WTC11 (cell line): ENCODE measurements around the gene RGMA. TPM values are rescaled to one million over a fixed set of nuclear protein-coding genes. Genes with fewer than 3 reads are reported as not detected.

Experiments
- ATAC-seq: fragments of 200-7000 bp; cut with Tn5 transposase; 2 replicates; pipeline ENCODE4 v1.10.0; 2021; ENCODE audit warnings: mild to moderate bottlenecking, moderate library complexity
- CTCF ChIA-PET: fragments of 300-600 bp; sonication (Branson Sonifier 250); formaldehyde crosslinking; loops from one replicate; lab custom pipeline; 2021; ENCODE audit warnings: antibody characterized with exemption; lab: Charles Lee
- POLR2A ChIA-PET: fragments of 350-600 bp; sonication (Branson Sonifier 250); formaldehyde crosslinking; loops from one replicate; lab custom pipeline; 2021; ENCODE audit warnings: antibody characterized with exemption; lab: Charles Lee
- DNase-seq: peaks from one replicate; pipeline ENCODE4 v3.0.0; 2021; ENCODE audit warnings: low spot score
- H3K27ac Mint-ChIP-seq: 2 replicates; pipeline ENCODE4 v1.8.0; 2021; ENCODE audit warnings: mixed read lengths
- H3K27me3 Mint-ChIP-seq: 2 replicates; pipeline ENCODE4 v1.8.0; 2021; ENCODE audit warnings: low read depth, mild to moderate bottlenecking, moderate library complexity, mixed read lengths
- H3K36me3 Mint-ChIP-seq: 2 replicates; pipeline ENCODE4 v1.8.0; 2021; ENCODE audit warnings: mixed read lengths
- H3K4me1 Mint-ChIP-seq: 2 replicates; pipeline ENCODE4 v1.8.0; 2022; ENCODE audit warnings: mixed read lengths
- H3K4me3 Mint-ChIP-seq: 2 replicates; pipeline ENCODE4 v1.8.0; 2021; ENCODE audit warnings: mild to moderate bottlenecking, moderate library complexity, mixed read lengths
- H3K9me3 Mint-ChIP-seq: 2 replicates; pipeline ENCODE4 v1.8.0; 2021; ENCODE audit warnings: mixed read lengths
- ATF1 ChIP-seq: sonication (generic); formaldehyde crosslinking; IDR thresholded peaks from 2 replicates; pipeline ENCODE4 v1.8.1; 2023; ENCODE audit warnings: mild to moderate bottlenecking, moderate library complexity, missing genetic modification reagents
- EMX1 ChIP-seq: fragments of 250-450 bp; sonication (Bioruptor Pico); IDR thresholded peaks from 2 replicates; pipeline ENCODE4 v1.8.0; 2021; ENCODE audit warnings: mild to moderate bottlenecking
- FOXP1 ChIP-seq: sonication (generic); formaldehyde crosslinking; IDR thresholded peaks from 2 replicates; pipeline ENCODE4 v1.8.0; 2022; ENCODE audit warnings: missing genetic modification reagents, mild to moderate bottlenecking, moderate library complexity, borderline replicate concordance
- GTF2I ChIP-seq: fragments of 250-450 bp; sonication (Bioruptor Pico); conservative IDR thresholded peaks from 2 replicates; pipeline ENCODE4 v1.4.0; 2021; ENCODE audit warnings: mild to moderate bottlenecking
- HMGA2 ChIP-seq: fragments of 250-450 bp; sonication (Bioruptor Pico); IDR thresholded peaks from 2 replicates; pipeline ENCODE4 v1.4.0; 2021; ENCODE audit warnings: mild to moderate bottlenecking, moderate library complexity
- IRF2 ChIP-seq: sonication (generic); formaldehyde crosslinking; IDR thresholded peaks from 2 replicates; pipeline ENCODE4 v1.8.0; 2022; ENCODE audit warnings: low read depth, missing genetic modification reagents, borderline replicate concordance
- JUN ChIP-seq: sonication (generic); formaldehyde crosslinking; IDR thresholded peaks from 2 replicates; pipeline ENCODE4 v1.8.0; 2023; ENCODE audit warnings: mild to moderate bottlenecking, missing genetic modification reagents
- KAT7 ChIP-seq: sonication (generic); formaldehyde crosslinking; IDR thresholded peaks from 2 replicates; pipeline ENCODE4 v1.8.1; 2023; ENCODE audit warnings: missing genetic modification reagents, mild to moderate bottlenecking, borderline replicate concordance
- NFATC4 ChIP-seq: fragments of 250-450 bp; sonication (Bioruptor Pico); IDR thresholded peaks from 2 replicates; pipeline ENCODE4 v1.9.0; 2021; ENCODE audit warnings: mild to moderate bottlenecking
- NFE2L1 ChIP-seq: sonication (generic); formaldehyde crosslinking; IDR thresholded peaks from 2 replicates; pipeline ENCODE4 v1.8.1; 2023; ENCODE audit warnings: missing genetic modification reagents
- NFYB ChIP-seq: sonication (generic); formaldehyde crosslinking; conservative IDR thresholded peaks from 2 replicates; pipeline ENCODE4 v1.8.0; 2022; ENCODE audit warnings: low read depth, missing genetic modification reagents
- NR2C2 ChIP-seq: sonication (generic); formaldehyde crosslinking; IDR thresholded peaks from 2 replicates; pipeline ENCODE4 v1.8.0; 2022; ENCODE audit warnings: mild to moderate bottlenecking, missing genetic modification reagents
- SMAD4 ChIP-seq: sonication (generic); formaldehyde crosslinking; IDR thresholded peaks from 2 replicates; pipeline ENCODE4 v1.8.0; 2022; ENCODE audit warnings: mild to moderate bottlenecking, missing genetic modification reagents
- SOX15 ChIP-seq: fragments of 250-450 bp; sonication (Bioruptor Pico); IDR thresholded peaks from 2 replicates; pipeline ENCODE4 v1.9.0; 2021; ENCODE audit warnings: mild to moderate bottlenecking
- SP1 ChIP-seq: sonication (generic); formaldehyde crosslinking; conservative IDR thresholded peaks from 2 replicates; pipeline ENCODE4 v1.8.1; 2022; ENCODE audit warnings: missing genetic modification reagents
- TEAD4 ChIP-seq: sonication (generic); formaldehyde crosslinking; IDR thresholded peaks from 2 replicates; pipeline ENCODE4 v1.8.0; 2022; ENCODE audit warnings: mild to moderate bottlenecking, missing genetic modification reagents
- ZNF121 ChIP-seq: sonication (generic); formaldehyde crosslinking; IDR thresholded peaks from 2 replicates; pipeline ENCODE4 v1.8.0; 2023; ENCODE audit warnings: missing genetic modification reagents
- ZNF219 ChIP-seq: sonication (generic); formaldehyde crosslinking; IDR thresholded peaks from 2 replicates; pipeline ENCODE4 v1.8.0; 2023; ENCODE audit warnings: missing genetic modification reagents, mild to moderate bottlenecking, borderline replicate concordance
- ZNF263 ChIP-seq: sonication (generic); formaldehyde crosslinking; IDR thresholded peaks from 2 replicates; pipeline ENCODE4 v1.8.1; 2022; ENCODE audit warnings: low read depth, mild to moderate bottlenecking, moderate library complexity, missing genetic modification reagents
- ZNF396 ChIP-seq: fragments of 250-450 bp; sonication (Bioruptor Pico); IDR thresholded peaks from 2 replicates; pipeline ENCODE4 v1.8.0; 2021; ENCODE audit warnings: mild to moderate bottlenecking, moderate library complexity, borderline replicate concordance
- ZNF416 ChIP-seq: fragments of 250-450 bp; sonication (Bioruptor Pico); IDR thresholded peaks from 2 replicates; pipeline ENCODE4 v1.9.0; 2021; ENCODE audit warnings: mild to moderate bottlenecking, inconsistent platforms
- total RNA-seq: library from RNA; stranded (reverse); gene quantifications from 3 replicates; pipeline ENCODE4 v1.2.3, GENCODE V29; 2021
- TF ChIP-seq, protein P1 (sequence below): fragments of 250-450 bp; sonication (Bioruptor Pico); IDR thresholded peaks from 2 replicates; pipeline ENCODE4 v2.1.2; 2022; ENCODE audit warnings: mild to moderate bottlenecking, moderate library complexity
- TF ChIP-seq, protein P2 (sequence below): sonication (generic); formaldehyde crosslinking; IDR thresholded peaks from 2 replicates; pipeline ENCODE4 v1.8.1; 2023; ENCODE audit warnings: mild to moderate bottlenecking, missing genetic modification reagents
- TF ChIP-seq, protein P3 (sequence below): sonication (generic); formaldehyde crosslinking; IDR thresholded peaks from 2 replicates; pipeline ENCODE4 v1.8.1; 2023; ENCODE audit warnings: mild to moderate bottlenecking, missing genetic modification reagents, moderate library complexity
- TF ChIP-seq, protein P4 (sequence below): sonication (generic); formaldehyde crosslinking; IDR thresholded peaks from 2 replicates; pipeline ENCODE4 v1.8.0; 2022; ENCODE audit warnings: mild to moderate bottlenecking, missing genetic modification reagents
- TF ChIP-seq, protein P5 (sequence below): sonication (generic); formaldehyde crosslinking; IDR thresholded peaks from 2 replicates; pipeline ENCODE4 v1.8.1; 2022; ENCODE audit warnings: low read depth, missing genetic modification reagents, borderline replicate concordance
- TF ChIP-seq, protein P6 (sequence below): sonication (generic); formaldehyde crosslinking; IDR thresholded peaks from 2 replicates; pipeline ENCODE4 v1.8.1; 2023; ENCODE audit warnings: mild to moderate bottlenecking, moderate library complexity, missing genetic modification reagents

Gene RGMA
- total RNA-seq, 1 experiment from 2014 or later = 47.2 TPM

DNA sequence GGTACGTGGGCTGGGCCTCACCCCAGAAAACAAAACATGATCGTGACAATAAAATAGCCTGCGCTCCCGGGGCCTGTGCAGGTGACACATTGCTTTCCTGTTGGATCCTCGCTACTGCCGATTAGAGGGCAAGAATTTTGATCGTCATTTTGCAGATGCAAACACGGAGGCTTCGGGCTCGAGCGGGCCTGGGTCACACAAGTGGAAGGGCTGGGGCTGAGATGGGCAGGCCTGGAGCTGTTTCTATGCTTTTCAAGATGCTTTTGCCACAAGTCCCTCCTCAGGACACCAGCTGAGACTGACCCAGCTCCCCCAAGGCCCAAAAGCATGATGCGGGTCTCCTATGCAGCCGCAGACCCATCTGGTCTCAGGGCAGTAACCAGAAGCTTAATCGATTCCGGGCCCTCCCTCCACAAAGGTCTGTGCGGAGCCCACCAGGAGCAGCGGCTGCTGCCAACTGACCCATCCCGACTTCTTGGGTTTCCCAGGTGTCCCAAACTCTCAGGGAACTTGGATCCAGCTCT, 30.0 kb downstream of the RGMA start (continued):
- TF ChIP-seq JUN (CRISPR knock-in tag) = no peak
- no peak for TF ChIP-seq IRF2 (CRISPR knock-in tag)
- TF ChIP-seq, all 79 proteins: peak for 0

DNA sequence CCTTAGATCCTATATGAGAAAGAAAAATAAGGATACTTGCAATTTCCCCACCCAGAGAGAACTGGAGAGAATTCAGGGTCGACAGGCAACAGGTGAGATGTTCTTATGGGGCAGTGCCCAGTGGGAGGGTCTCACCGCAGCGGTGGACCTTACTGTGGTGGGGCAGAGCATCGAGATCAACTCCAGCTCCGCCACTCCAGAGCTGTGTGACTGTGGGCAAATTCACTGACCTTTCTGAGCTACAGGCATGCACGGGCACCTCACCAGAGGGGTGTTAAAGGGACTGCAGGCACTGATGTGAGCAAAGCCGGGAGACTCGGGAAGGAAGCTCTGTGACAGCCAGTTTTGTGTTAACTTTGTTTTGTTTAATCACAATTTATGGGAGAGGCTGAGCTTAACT, 30.9 kb downstream of the RGMA start:
- DNase-seq (no peak), ATAC-seq (no peak)
- 0 out of 2 replicates have a peak, but pooled peaks cover 6% of the 10 kb centered on the region for H3K9me3 Mint-ChIP-seq
- TF ChIP-seq NFATC4 (CRISPR knock-in tag) (no peak), SMAD4 (CRISPR knock-in tag) (no peak), NFYB (no peak), EMX1 (no peak), NR2C2 (CRISPR knock-in tag) (no peak), GTF2I (CRISPR knock-in tag) (no peak), SP1 (no peak), SOX15 (CRISPR knock-in tag) (no peak), ATF1 (CRISPR knock-in tag) (no peak), KAT7 (CRISPR knock-in tag) (no peak)
- TF ChIP-seq, protein P1, sequence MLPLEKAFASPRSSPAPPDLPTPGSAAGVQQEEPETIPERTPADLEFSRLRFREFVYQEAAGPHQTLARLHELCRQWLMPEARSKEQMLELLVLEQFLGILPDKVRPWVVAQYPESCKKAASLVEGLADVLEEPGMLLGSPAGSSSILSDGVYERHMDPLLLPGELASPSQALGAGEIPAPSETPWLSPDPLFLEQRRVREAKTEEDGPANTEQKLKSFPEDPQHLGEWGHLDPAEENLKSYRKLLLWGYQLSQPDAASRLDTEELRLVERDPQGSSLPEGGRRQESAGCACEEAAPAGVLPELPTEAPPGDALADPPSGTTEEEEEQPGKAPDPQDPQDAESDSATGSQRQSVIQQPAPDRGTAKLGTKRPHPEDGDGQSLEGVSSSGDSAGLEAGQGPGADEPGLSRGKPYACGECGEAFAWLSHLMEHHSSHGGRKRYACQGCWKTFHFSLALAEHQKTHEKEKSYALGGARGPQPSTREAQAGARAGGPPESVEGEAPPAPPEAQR (CRISPR knock-in tag) = no peak
- TF ChIP-seq, protein P2, sequence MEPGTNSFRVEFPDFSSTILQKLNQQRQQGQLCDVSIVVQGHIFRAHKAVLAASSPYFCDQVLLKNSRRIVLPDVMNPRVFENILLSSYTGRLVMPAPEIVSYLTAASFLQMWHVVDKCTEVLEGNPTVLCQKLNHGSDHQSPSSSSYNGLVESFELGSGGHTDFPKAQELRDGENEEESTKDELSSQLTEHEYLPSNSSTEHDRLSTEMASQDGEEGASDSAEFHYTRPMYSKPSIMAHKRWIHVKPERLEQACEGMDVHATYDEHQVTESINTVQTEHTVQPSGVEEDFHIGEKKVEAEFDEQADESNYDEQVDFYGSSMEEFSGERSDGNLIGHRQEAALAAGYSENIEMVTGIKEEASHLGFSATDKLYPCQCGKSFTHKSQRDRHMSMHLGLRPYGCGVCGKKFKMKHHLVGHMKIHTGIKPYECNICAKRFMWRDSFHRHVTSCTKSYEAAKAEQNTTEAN = no peak
- TF ChIP-seq, protein P3, sequence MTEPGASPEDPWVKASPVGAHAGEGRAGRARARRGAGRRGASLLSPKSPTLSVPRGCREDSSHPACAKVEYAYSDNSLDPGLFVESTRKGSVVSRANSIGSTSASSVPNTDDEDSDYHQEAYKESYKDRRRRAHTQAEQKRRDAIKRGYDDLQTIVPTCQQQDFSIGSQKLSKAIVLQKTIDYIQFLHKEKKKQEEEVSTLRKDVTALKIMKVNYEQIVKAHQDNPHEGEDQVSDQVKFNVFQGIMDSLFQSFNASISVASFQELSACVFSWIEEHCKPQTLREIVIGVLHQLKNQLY (CRISPR knock-in tag) = no peak
- ChIA-PET CTCF (interaction anchor here (0.6 to 3.8 kb wide), 4 partner anchors 14 to 1062 kb away, joined by 3 to 16 read pairs (median 7); no protein-coding TSS in a partner anchor), POLR2A (no interaction called here)
- H3K27ac Mint-ChIP-seq = 0 out of 2 replicates have a peak overlapping the region, but pooled peaks have one; percentile 17
- peaks cover 22% of the 10 kb centered on the region for H3K36me3 Mint-ChIP-seq
- peaks cover 64% of the 10 kb centered on the region for H3K4me1 Mint-ChIP-seq
- no peaks in the 10 kb centered on the region for H3K27me3 Mint-ChIP-seq
- no peak overlapping the region for H3K4me3 Mint-ChIP-seq

DNA sequence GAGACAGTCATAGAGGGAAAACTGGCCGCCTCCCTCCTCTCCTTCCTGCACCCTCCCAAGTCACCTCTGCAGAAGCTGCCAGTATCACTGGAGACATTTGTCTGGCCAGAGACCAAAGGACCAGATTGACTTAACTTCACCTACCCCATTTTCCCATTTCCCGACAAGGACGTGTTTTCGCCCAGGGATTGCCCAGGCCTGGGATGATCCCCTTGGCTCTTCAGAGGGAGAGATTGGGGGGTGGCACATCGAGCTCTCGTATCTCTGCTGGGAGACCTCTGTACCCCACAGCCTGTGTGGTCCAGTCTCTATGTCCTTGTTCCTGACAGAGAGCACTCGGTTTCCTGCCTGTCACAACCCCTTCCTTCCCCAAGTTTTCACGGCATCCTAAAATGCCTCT, 31.4 kb downstream of the RGMA start:
- ChIA-PET POLR2A (no interaction called here), CTCF (interaction anchor here (0.6 to 3.8 kb wide), 5 partner anchors 14 to 1062 kb away, joined by 3 to 11 read pairs (median 3); no protein-coding TSS in a partner anchor)
- Mint-ChIP-seq H3K27ac (no peak overlapping the region), H3K4me1 (peaks cover 59% of the 10 kb centered on the region), H3K4me3 (no peak overlapping the region), H3K9me3 (0 out of 2 replicates have a peak, but pooled peaks cover 6% of the 10 kb centered on the region), H3K36me3 (peaks cover 24% of the 10 kb centered on the region), H3K27me3 (no peaks in the 10 kb centered on the region)
- no peak for ATAC-seq
- DNase-seq = no peak
- TF ChIP-seq, protein P4, sequence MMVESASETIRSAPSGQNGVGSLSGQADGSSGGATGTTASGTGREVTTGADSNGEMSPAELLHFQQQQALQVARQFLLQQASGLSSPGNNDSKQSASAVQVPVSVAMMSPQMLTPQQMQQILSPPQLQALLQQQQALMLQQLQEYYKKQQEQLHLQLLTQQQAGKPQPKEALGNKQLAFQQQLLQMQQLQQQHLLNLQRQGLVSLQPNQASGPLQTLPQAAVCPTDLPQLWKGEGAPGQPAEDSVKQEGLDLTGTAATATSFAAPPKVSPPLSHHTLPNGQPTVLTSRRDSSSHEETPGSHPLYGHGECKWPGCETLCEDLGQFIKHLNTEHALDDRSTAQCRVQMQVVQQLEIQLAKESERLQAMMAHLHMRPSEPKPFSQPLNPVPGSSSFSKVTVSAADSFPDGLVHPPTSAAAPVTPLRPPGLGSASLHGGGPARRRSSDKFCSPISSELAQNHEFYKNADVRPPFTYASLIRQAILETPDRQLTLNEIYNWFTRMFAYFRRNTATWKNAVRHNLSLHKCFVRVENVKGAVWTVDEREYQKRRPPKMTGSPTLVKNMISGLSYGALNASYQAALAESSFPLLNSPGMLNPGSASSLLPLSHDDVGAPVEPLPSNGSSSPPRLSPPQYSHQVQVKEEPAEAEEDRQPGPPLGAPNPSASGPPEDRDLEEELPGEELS (CRISPR knock-in tag) = no peak
- TF ChIP-seq ZNF416 (CRISPR knock-in tag) (no peak), NR2C2 (CRISPR knock-in tag) (no peak), ZNF121 (CRISPR knock-in tag) (no peak), HMGA2 (CRISPR knock-in tag) (no peak), TEAD4 (CRISPR knock-in tag) (no peak), ZNF219 (CRISPR knock-in tag) (no peak), NFE2L1 (CRISPR knock-in tag) (no peak), ZNF396 (CRISPR knock-in tag) (no peak), SOX15 (CRISPR knock-in tag) (no peak), FOXP1 (CRISPR knock-in tag) (no peak), ZNF263 (CRISPR knock-in tag) (no peak)
- TF ChIP-seq, protein P5, sequence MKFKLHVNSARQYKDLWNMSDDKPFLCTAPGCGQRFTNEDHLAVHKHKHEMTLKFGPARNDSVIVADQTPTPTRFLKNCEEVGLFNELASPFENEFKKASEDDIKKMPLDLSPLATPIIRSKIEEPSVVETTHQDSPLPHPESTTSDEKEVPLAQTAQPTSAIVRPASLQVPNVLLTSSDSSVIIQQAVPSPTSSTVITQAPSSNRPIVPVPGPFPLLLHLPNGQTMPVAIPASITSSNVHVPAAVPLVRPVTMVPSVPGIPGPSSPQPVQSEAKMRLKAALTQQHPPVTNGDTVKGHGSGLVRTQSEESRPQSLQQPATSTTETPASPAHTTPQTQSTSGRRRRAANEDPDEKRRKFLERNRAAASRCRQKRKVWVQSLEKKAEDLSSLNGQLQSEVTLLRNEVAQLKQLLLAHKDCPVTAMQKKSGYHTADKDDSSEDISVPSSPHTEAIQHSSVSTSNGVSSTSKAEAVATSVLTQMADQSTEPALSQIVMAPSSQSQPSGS (CRISPR knock-in tag) = no peak
- TF ChIP-seq, protein P6, sequence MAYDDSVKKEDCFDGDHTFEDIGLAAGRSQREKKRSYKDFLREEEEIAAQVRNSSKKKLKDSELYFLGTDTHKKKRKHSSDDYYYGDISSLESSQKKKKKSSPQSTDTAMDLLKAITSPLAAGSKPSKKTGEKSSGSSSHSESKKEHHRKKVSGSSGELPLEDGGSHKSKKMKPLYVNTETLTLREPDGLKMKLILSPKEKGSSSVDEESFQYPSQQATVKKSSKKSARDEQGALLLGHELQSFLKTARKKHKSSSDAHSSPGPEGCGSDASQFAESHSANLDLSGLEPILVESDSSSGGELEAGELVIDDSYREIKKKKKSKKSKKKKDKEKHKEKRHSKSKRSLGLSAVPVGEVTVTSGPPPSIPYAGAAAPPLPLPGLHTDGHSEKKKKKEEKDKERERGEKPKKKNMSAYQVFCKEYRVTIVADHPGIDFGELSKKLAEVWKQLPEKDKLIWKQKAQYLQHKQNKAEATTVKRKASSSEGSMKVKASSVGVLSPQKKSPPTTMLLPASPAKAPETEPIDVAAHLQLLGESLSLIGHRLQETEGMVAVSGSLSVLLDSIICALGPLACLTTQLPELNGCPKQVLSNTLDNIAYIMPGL (CRISPR knock-in tag) = no peak
